Ishikawa (cell line): Measurements from ENCODE around the gene CFAP107.

Source experiments
- CREB1 ChIP-seq: IDR thresholded peaks from 2 replicates; pipeline ENCODE4 v1.6.1; 2012; ENCODE audit warnings: low read depth
- EP300 ChIP-seq: IDR thresholded peaks from 2 replicates; pipeline ENCODE4 v1.6.1; 2012; ENCODE audit warnings: borderline replicate concordance
- FOXM1 ChIP-seq: IDR thresholded peaks from 2 replicates; pipeline ENCODE4 v1.6.1; 2012; ENCODE audit warnings: low read depth, borderline replicate concordance
- TAF1 ChIP-seq: IDR thresholded peaks from 2 replicates; pipeline ENCODE4 v1.6.1; 2012; ENCODE audit warnings: low read depth, mild to moderate bottlenecking
- TF ChIP-seq, protein P1 (sequence below): IDR thresholded peaks from 2 replicates; pipeline ENCODE4 v1.6.1; 2012; ENCODE audit warnings: low read depth, mild to moderate bottlenecking

GRCh38 chr1:12769976-12770505, 24.0 kb downstream of the CFAP107 start:
- TF ChIP-seq TAF1 (no peak), FOXM1 (no peak), EP300 (no peak), CREB1 (no peak)
- TF ChIP-seq, protein P1, sequence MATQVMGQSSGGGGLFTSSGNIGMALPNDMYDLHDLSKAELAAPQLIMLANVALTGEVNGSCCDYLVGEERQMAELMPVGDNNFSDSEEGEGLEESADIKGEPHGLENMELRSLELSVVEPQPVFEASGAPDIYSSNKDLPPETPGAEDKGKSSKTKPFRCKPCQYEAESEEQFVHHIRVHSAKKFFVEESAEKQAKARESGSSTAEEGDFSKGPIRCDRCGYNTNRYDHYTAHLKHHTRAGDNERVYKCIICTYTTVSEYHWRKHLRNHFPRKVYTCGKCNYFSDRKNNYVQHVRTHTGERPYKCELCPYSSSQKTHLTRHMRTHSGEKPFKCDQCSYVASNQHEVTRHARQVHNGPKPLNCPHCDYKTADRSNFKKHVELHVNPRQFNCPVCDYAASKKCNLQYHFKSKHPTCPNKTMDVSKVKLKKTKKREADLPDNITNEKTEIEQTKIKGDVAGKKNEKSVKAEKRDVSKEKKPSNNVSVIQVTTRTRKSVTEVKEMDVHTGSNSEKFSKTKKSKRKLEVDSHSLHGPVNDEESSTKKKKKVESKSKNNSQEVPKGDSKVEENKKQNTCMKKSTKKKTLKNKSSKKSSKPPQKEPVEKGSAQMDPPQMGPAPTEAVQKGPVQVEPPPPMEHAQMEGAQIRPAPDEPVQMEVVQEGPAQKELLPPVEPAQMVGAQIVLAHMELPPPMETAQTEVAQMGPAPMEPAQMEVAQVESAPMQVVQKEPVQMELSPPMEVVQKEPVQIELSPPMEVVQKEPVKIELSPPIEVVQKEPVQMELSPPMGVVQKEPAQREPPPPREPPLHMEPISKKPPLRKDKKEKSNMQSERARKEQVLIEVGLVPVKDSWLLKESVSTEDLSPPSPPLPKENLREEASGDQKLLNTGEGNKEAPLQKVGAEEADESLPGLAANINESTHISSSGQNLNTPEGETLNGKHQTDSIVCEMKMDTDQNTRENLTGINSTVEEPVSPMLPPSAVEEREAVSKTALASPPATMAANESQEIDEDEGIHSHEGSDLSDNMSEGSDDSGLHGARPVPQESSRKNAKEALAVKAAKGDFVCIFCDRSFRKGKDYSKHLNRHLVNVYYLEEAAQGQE: no peak
